ENCODE data around the gene ZNF473.
"Not testable (repeated sequence)": the region's sequence is repeated elsewhere in the genome, so short reads cannot be mapped to it uniquely, and the experiment has no call there.

ZNF473 gene

GRCh38 chr19:50060107-50060506 lies 34.3 kb downstream of the ZNF473 start:
- H3K9me3 ChIP-seq (ENCODE audit: insufficient read depth, low read length) = peaks cover 30% of the 10 kb centered on the region
- H3K4me3 ChIP-seq (ENCODE audit: insufficient read length, low read depth) = no peak overlapping the region
- no peaks in the 10 kb centered on the region for H3K27me3 ChIP-seq (ENCODE audit: insufficient read depth, insufficient read length)
- no peak for DNase-seq (ENCODE audit: low read depth, low spot score)
- TF ChIP-seq SUZ12 (IDR thresholded peaks at IDR 0.05; ENCODE audit: extremely low read depth, insufficient read depth, insufficient read length) = no peak
- no peak for TF ChIP-seq YY1 (IDR thresholded peaks at IDR 0.05; ENCODE audit: insufficient read depth, insufficient read length)
- TF ChIP-seq ZNF274 (IDR thresholded peaks at IDR 0.05; ENCODE audit: low read depth, low read length) = no peak
- H3K36me3 ChIP-seq (ENCODE audit: insufficient read depth, insufficient read length, low read length) = no peaks in the 10 kb centered on the region
- H3K9ac ChIP-seq (ENCODE audit: insufficient read length, low read depth) = no peak overlapping the region
- no peaks in the 10 kb centered on the region for H3K4me1 ChIP-seq (ENCODE audit: insufficient read depth, insufficient read length)

DNA sequence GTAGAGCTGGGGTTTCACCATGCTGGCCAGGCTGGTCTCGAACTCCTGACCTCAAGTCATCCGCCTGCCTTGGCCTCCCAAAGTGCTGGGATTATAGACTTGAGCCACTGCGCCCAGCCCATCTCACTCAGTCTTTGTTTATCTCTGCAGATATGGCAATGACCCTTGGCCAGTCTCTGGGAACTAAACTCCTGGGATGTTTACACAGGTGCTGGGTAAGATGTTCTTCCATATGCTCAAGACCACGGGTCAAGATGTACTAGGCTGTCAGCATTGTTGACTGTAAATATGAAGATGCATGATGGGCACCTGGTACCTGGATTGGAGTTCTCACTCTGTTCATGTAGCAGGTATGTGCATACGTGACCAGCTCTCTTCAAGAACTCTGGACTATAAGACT lies 35.8 kb downstream of the ZNF473 start:
- Histone ChIP-seq H3K27me3 (ENCODE audit: insufficient read depth, insufficient read length) (no peaks in the 10 kb centered on the region), H3K4me1 (ENCODE audit: insufficient read depth, insufficient read length) (no peaks in the 10 kb centered on the region), H3K9ac (ENCODE audit: insufficient read length, low read depth) (no peak overlapping the region), H3K9me3 (ENCODE audit: insufficient read depth, low read length) (peaks cover 30% of the 10 kb centered on the region), H3K36me3 (ENCODE audit: insufficient read depth, insufficient read length, low read length) (no peaks in the 10 kb centered on the region), H3K4me3 (ENCODE audit: insufficient read length, low read depth) (no peak overlapping the region)
- no peak for TF ChIP-seq ZNF274 (IDR thresholded peaks at IDR 0.05; ENCODE audit: low read depth, low read length)
- TF ChIP-seq SUZ12 (IDR thresholded peaks at IDR 0.05; ENCODE audit: extremely low read depth, insufficient read depth, insufficient read length) = no peak
- TF ChIP-seq YY1 (IDR thresholded peaks at IDR 0.05; ENCODE audit: insufficient read depth, insufficient read length) = no peak
- no peak for DNase-seq (ENCODE audit: low read depth, low spot score)

GRCh38 chr19:50065938-50066337 lies 40.1 kb downstream of the ZNF473 start:
- no peaks in the 10 kb centered on the region for H3K27me3 ChIP-seq (ENCODE audit: insufficient read depth, insufficient read length)
- H3K4me1 ChIP-seq (ENCODE audit: insufficient read depth, insufficient read length) = no peaks in the 10 kb centered on the region
- 0 out of 2 replicates have a peak, but pooled peaks cover 1% of the 10 kb centered on the region for H3K9me3 ChIP-seq (ENCODE audit: insufficient read depth, low read length)
- no peak for TF ChIP-seq YY1 (IDR thresholded peaks at IDR 0.05; ENCODE audit: insufficient read depth, insufficient read length)
- no peak for TF ChIP-seq ZNF274 (IDR thresholded peaks at IDR 0.05; ENCODE audit: low read depth, low read length)
- no peak for TF ChIP-seq SUZ12 (IDR thresholded peaks at IDR 0.05; ENCODE audit: extremely low read depth, insufficient read depth, insufficient read length)
- no peak for DNase-seq (ENCODE audit: low read depth, low spot score)
- no peak overlapping the region for H3K4me3 ChIP-seq (ENCODE audit: insufficient read length, low read depth)
- no peak overlapping the region for H3K9ac ChIP-seq (ENCODE audit: insufficient read length, low read depth)
- no peaks in the 10 kb centered on the region for H3K36me3 ChIP-seq (ENCODE audit: insufficient read depth, insufficient read length, low read length)

DNA sequence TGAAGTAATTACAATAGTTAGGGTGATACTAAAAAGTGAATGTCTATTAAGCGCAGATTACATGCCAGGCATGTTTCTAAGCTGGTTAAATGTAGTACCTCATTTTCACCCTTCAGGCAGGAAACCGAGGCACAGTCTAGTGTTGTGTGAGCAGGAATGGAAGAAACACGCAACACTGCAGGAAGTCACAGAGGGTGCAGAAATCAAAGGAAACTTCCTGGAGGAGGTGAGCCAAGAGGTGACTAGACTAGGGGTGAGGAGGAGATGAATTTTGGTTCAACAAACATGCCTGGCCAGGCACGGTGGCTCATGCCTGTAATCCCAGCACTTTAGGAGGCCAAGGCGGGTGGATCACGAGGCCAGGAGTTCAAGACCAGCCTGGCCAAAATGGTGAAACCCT lies 41.8 kb downstream of the ZNF473 start:
- H3K9me3 ChIP-seq (ENCODE audit: insufficient read depth, low read length) = no peaks in the 10 kb centered on the region
- no peak overlapping the region for H3K4me3 ChIP-seq (ENCODE audit: insufficient read length, low read depth)
- H3K27me3 ChIP-seq (ENCODE audit: insufficient read depth, insufficient read length) = no peaks in the 10 kb centered on the region
- no peak for DNase-seq (ENCODE audit: low read depth, low spot score)
- TF ChIP-seq YY1 (IDR thresholded peaks at IDR 0.05; ENCODE audit: insufficient read depth, insufficient read length) = no peak
- no peaks in the 10 kb centered on the region for H3K36me3 ChIP-seq (ENCODE audit: insufficient read depth, insufficient read length, low read length)
- H3K9ac ChIP-seq (ENCODE audit: insufficient read length, low read depth) = no peak overlapping the region
- peaks cover 3% of the 10 kb centered on the region for H3K4me1 ChIP-seq (ENCODE audit: insufficient read depth, insufficient read length)

DNA sequence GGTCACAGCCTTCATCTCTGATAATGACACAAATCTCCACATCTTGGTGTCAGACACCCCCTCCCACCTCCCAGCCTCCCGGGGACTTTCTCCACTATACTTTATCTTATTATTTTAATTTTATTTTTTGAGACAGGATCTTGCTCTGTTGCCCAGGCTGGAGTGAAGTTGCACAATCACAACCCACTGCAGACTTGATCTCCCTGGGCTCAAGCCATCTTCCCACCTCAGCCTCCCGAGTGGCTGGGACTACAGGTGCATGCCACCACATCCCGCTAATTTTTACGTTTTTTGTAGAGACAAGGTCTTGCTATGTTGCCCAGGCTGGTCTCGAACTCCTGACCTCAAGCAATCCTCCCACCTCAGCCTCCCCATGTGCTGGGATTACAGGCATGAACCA lies 42.6 kb downstream of the ZNF473 start:
- H3K9me3 ChIP-seq (ENCODE audit: insufficient read depth, low read length) = not testable (repeated sequence)

DNA sequence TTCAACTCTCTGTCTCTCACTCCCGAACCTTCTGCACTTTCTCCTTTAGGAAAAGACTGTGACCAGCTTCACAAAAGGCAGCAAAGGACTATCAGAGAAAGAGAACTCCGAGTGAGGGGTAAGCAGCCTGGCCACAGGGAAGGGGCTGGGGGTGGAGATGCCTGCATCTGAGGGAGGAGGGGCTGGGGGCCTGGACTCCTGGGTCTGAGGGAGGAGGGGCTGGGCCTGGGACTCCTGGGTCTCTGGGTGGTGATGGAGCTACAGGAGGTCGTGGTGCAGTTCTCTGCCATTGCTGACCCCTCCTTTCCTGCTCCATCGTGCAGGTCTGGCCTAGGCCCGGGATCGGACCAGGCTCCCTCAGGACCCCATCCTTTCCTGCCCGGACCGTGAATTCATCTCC lies 49.3 kb downstream of the ZNF473 start:
- not testable (repeated sequence) for DNase-seq (ENCODE audit: low read depth, low spot score); H3K9me3 ChIP-seq (ENCODE audit: insufficient read depth, low read length); H3K4me1 ChIP-seq (ENCODE audit: insufficient read depth, insufficient read length); H3K4me3 ChIP-seq (ENCODE audit: insufficient read length, low read depth); H3K36me3 ChIP-seq (ENCODE audit: insufficient read depth, insufficient read length, low read length); H3K27me3 ChIP-seq (ENCODE audit: insufficient read depth, insufficient read length); H3K9ac ChIP-seq (ENCODE audit: insufficient read length, low read depth)

More for the DNA sequence above, 42.6 kb downstream of the ZNF473 start:
- not testable (repeated sequence) for DNase-seq (ENCODE audit: low read depth, low spot score); H3K4me3 ChIP-seq (ENCODE audit: insufficient read length, low read depth); H3K4me1 ChIP-seq (ENCODE audit: insufficient read depth, insufficient read length); H3K9ac ChIP-seq (ENCODE audit: insufficient read length, low read depth); H3K27me3 ChIP-seq (ENCODE audit: insufficient read depth, insufficient read length); H3K36me3 ChIP-seq (ENCODE audit: insufficient read depth, insufficient read length, low read length)

DNA sequence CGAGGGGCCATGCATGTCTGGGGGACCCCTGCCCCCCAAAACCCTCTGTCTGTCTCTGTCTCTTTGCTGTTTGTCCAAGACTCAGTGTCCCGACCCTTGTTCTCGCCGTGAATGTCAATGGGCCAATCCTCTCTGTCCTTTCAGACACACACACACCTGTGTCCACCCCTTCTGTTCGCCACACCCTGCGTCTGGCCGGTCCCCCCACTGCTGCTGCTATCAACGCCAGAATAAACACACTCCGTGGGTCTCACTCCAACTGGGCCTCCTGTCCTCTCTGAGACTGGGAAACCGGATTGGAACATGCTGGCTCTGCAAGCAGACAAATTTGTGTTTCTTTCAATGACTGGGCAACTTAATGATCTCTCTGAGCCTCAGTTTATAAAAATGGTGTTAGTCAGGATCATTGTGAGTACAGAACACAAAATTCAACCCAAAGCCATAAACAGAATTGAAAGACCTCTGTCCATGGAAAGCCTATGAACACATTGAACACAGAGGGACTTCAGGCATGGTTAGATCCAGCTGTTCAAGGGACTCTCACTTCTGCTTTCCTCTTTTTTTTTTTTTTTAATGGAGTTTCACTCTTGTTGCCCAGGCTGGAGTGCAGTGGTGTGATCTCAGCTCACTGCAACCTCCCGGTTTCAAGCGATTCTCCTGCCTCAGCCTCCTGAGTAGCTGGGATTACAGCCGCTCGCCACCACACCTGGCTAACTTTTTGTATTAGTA lies 50.0 kb downstream of the ZNF473 start:
- not testable (repeated sequence) for H3K27me3 ChIP-seq (ENCODE audit: insufficient read depth, insufficient read length); H3K4me3 ChIP-seq (ENCODE audit: insufficient read length, low read depth); H3K36me3 ChIP-seq (ENCODE audit: insufficient read depth, insufficient read length, low read length); DNase-seq (ENCODE audit: low read depth, low spot score); H3K9me3 ChIP-seq (ENCODE audit: insufficient read depth, low read length); H3K9ac ChIP-seq (ENCODE audit: insufficient read length, low read depth); H3K4me1 ChIP-seq (ENCODE audit: insufficient read depth, insufficient read length)

- H3K9me3 ChIP-seq (ENCODE audit: insufficient read depth, low read length); H3K4me1 ChIP-seq (ENCODE audit: insufficient read depth, insufficient read length); H3K27me3 ChIP-seq (ENCODE audit: insufficient read depth, insufficient read length); H3K36me3 ChIP-seq (ENCODE audit: insufficient read depth, insufficient read length, low read length); DNase-seq (ENCODE audit: low read depth, low spot score); H3K9ac ChIP-seq (ENCODE audit: insufficient read length, low read depth); H3K4me3 ChIP-seq (ENCODE audit: insufficient read length, low read depth): not testable (repeated sequence)
Measured at GRCh38 chr19:50076581-50077355, 51.0 kb downstream of the ZNF473 start.

DNA sequence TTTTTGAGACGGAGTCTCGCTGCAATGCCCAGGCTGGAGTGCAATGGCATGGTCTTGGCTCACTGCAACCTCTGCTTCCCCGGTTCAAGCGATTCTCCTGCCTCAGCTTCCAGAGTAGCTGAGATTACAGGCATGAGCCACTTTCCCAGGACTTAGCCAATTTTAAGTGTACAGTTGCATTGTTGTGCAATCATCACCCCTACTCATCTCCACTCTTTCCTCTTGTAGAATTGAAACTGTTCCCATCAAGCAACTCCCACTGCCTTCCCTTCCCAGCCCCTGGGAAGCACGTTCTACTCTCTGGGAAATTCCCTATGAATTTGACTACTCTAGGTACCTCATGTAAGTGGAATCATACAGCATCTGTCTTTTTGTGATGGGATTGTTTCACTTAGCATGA lies 53.2 kb downstream of the ZNF473 start:
- not testable (repeated sequence) for H3K4me1 ChIP-seq (ENCODE audit: insufficient read depth, insufficient read length); H3K4me3 ChIP-seq (ENCODE audit: insufficient read length, low read depth); H3K27me3 ChIP-seq (ENCODE audit: insufficient read depth, insufficient read length); H3K36me3 ChIP-seq (ENCODE audit: insufficient read depth, insufficient read length, low read length); H3K9ac ChIP-seq (ENCODE audit: insufficient read length, low read depth); DNase-seq (ENCODE audit: low read depth, low spot score); H3K9me3 ChIP-seq (ENCODE audit: insufficient read depth, low read length)

- H3K4me3 ChIP-seq (ENCODE audit: insufficient read length, low read depth); H3K9me3 ChIP-seq (ENCODE audit: insufficient read depth, low read length); H3K27me3 ChIP-seq (ENCODE audit: insufficient read depth, insufficient read length); H3K9ac ChIP-seq (ENCODE audit: insufficient read length, low read depth); H3K36me3 ChIP-seq (ENCODE audit: insufficient read depth, insufficient read length, low read length); H3K4me1 ChIP-seq (ENCODE audit: insufficient read depth, insufficient read length); DNase-seq (ENCODE audit: low read depth, low spot score): not testable (repeated sequence)
Measured at GRCh38 chr19:50084440-50084839, 58.6 kb downstream of the ZNF473 start.

DNA sequence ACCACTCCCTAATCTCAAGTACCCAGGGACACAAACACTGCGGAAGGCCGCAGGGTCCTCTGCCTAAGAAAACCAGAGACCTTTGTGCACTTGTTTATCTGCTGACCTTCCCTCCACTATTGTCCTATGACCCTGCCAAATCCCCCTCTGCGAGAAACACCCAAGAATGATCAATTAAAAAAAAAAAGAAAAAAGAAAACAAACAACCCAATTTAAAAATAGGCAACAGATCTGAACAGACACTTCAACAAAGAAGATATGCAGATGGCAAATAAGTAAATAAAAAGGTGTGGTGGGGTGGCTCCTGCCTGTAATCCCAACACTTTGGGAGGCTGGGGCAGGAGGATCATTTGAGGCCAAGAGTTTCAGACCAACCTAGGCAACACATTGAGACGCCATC lies 61.3 kb downstream of the ZNF473 start:
- H3K4me3 ChIP-seq (ENCODE audit: insufficient read length, low read depth); DNase-seq (ENCODE audit: low read depth, low spot score); H3K9ac ChIP-seq (ENCODE audit: insufficient read length, low read depth); H3K27me3 ChIP-seq (ENCODE audit: insufficient read depth, insufficient read length); H3K36me3 ChIP-seq (ENCODE audit: insufficient read depth, insufficient read length, low read length); H3K4me1 ChIP-seq (ENCODE audit: insufficient read depth, insufficient read length); H3K9me3 ChIP-seq (ENCODE audit: insufficient read depth, low read length): not testable (repeated sequence)

All from NT2/D1 (cell line).